ENCODE results near the gene SSU72.

The SSU72 gene

DNA sequence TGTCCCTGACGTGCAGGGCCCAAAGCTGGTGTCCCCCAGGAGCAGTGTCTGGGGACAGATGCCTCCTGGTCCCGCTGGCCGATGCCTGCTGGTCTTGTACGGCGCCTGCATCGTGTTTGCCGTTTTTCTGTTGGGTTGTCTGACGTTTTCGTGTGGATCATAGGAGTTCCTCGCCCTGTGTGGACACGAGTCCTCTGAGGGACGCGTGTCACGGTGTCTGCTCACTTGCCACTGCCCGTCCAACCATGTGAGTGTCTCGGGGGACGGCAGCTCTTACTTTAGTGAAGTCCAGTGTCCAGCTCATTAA lies 48.1 kb upstream of the SSU72 start:
- H3K27me3 ChIP-seq (ENCODE audit: insufficient read depth, low read length, poor library complexity) = no peaks in the 10 kb centered on the region
- no peak overlapping the region for H3K4me2 ChIP-seq (ENCODE audit: insufficient read depth, low read length)
- TF ChIP-seq, protein P1, sequence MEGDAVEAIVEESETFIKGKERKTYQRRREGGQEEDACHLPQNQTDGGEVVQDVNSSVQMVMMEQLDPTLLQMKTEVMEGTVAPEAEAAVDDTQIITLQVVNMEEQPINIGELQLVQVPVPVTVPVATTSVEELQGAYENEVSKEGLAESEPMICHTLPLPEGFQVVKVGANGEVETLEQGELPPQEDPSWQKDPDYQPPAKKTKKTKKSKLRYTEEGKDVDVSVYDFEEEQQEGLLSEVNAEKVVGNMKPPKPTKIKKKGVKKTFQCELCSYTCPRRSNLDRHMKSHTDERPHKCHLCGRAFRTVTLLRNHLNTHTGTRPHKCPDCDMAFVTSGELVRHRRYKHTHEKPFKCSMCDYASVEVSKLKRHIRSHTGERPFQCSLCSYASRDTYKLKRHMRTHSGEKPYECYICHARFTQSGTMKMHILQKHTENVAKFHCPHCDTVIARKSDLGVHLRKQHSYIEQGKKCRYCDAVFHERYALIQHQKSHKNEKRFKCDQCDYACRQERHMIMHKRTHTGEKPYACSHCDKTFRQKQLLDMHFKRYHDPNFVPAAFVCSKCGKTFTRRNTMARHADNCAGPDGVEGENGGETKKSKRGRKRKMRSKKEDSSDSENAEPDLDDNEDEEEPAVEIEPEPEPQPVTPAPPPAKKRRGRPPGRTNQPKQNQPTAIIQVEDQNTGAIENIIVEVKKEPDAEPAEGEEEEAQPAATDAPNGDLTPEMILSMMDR (IDR thresholded peaks at IDR 0.05; ENCODE audit: borderline replicate concordance, extremely low read depth, low read length, poor library complexity, severe bottlenecking) = no peak
- no peak for TF ChIP-seq EZH2 (IDR thresholded peaks at IDR 0.05; ENCODE audit: borderline replicate concordance, low read depth, low read length, severe bottlenecking)
- H2AFZ ChIP-seq (ENCODE audit: low read depth, low read length) = no peak overlapping the region
- peaks cover 2% of the 10 kb centered on the region; the same call in 1 of the 2 replicates for H3K79me2 ChIP-seq (ENCODE audit: insufficient read depth, low read length)
- DNase-seq = no peak
- no peak for ATAC-seq (ENCODE audit: insufficient read depth, low read depth)
- no peak overlapping the region for H3K27ac ChIP-seq (ENCODE audit: low read length)
- H3K4me1 ChIP-seq (ENCODE audit: insufficient read depth, low read length) = 0 out of 2 replicates have a peak, but pooled peaks cover 6% of the 10 kb centered on the region
- H3K36me3 ChIP-seq (ENCODE audit: insufficient read depth, low read length) = peaks cover 11% of the 10 kb centered on the region
- no peaks in the 10 kb centered on the region for H3K9me3 ChIP-seq (ENCODE audit: insufficient read depth, low read length, severe bottlenecking)
- H3K9ac ChIP-seq (ENCODE audit: low read depth, low read length) = no peak overlapping the region
- no peak overlapping the region for H3K4me3 ChIP-seq (ENCODE audit: low read depth in 1 of 2, low read length in 2 of 2)
- peaks cover 9% of the 10 kb centered on the region; the same call in 1 of the 2 replicates for H4K20me1 ChIP-seq (ENCODE audit: insufficient read depth, low read length)

DNA sequence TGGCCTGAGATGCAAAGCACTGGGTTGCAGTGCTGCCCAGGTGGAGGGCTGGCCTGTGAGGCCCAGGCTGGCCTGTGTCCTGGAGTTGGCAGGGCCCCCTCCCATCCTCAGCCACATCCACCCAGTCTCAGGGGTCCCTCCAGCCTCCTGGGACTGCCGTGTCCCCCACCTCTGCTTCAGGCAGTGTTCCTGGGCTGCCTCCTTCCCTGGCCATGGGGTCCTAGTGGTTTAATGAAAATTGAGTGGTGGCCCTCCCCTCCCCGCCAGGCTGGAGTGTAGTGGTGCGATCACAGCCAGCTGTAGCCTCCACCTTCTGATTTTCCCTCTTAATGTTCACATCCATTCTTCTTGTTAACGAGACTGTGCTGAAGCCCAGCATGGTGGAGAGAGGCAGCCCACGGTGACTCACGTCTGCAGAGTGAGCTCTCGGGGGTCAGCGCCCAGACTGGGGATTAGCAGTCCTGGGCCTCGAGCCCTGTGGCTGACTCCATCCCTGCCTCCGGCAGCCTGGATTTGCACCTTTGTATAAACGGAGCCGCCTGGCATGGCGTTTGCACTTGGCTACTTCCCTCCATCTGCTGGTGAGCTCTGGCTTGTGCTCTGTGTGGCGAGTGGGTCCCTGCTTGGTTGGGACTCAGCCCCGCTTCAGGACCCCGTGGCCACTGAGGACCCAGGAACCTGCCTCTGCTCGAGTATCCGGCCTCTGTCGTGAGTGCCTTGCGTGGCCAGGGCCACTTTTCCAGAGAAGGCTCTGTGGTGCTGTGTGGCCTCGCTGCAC lies 47.5 kb upstream of the SSU72 start:
- Histone ChIP-seq H3K27ac (ENCODE audit: low read length) (no peak overlapping the region), H4K20me1 (ENCODE audit: insufficient read depth, low read length) (peaks cover 12% of the 10 kb centered on the region; the same call in 1 of the 2 replicates), H3K9ac (ENCODE audit: low read depth, low read length) (no peak overlapping the region), H3K27me3 (ENCODE audit: insufficient read depth, low read length, poor library complexity) (no peaks in the 10 kb centered on the region), H3K4me3 (ENCODE audit: low read depth in 1 of 2, low read length in 2 of 2) (no peak overlapping the region), H3K36me3 (ENCODE audit: insufficient read depth, low read length) (peaks cover 16% of the 10 kb centered on the region), H3K4me1 (ENCODE audit: insufficient read depth, low read length) (peaks cover 12% of the 10 kb centered on the region), H3K79me2 (ENCODE audit: insufficient read depth, low read length) (peaks cover 2% of the 10 kb centered on the region; the same call in 1 of the 2 replicates), H3K9me3 (ENCODE audit: insufficient read depth, low read length, severe bottlenecking) (no peaks in the 10 kb centered on the region), H2AFZ (ENCODE audit: low read depth, low read length) (no peak overlapping the region), H3K4me2 (ENCODE audit: insufficient read depth, low read length) (no peak overlapping the region)
- DNase-seq = no peak
- no peak for ATAC-seq (ENCODE audit: insufficient read depth, low read depth)
- TF ChIP-seq, protein P1 (IDR thresholded peaks at IDR 0.05; ENCODE audit: borderline replicate concordance, extremely low read depth, low read length, poor library complexity, severe bottlenecking) = no peak
- TF ChIP-seq EZH2 (IDR thresholded peaks at IDR 0.05; ENCODE audit: borderline replicate concordance, low read depth, low read length, severe bottlenecking) = no peak

- Histone ChIP-seq H3K4me2 (ENCODE audit: insufficient read depth, low read length) (no peak overlapping the region), H3K4me3 (ENCODE audit: low read depth in 1 of 2, low read length in 2 of 2) (no peak overlapping the region), H3K36me3 (ENCODE audit: insufficient read depth, low read length) (peaks cover 17% of the 10 kb centered on the region), H4K20me1 (ENCODE audit: insufficient read depth, low read length) (peaks cover 19% of the 10 kb centered on the region), H2AFZ (ENCODE audit: low read depth, low read length) (no peak overlapping the region), H3K79me2 (ENCODE audit: insufficient read depth, low read length) (peaks cover 9% of the 10 kb centered on the region), H3K9ac (ENCODE audit: low read depth, low read length) (no peak overlapping the region), H3K4me1 (ENCODE audit: insufficient read depth, low read length) (peaks cover 20% of the 10 kb centered on the region), H3K27ac (ENCODE audit: low read length) (no peak overlapping the region), H3K27me3 (ENCODE audit: insufficient read depth, low read length, poor library complexity) (no peaks in the 10 kb centered on the region), H3K9me3 (ENCODE audit: insufficient read depth, low read length, severe bottlenecking) (no peaks in the 10 kb centered on the region)
- no peak for TF ChIP-seq EZH2 (IDR thresholded peaks at IDR 0.05; ENCODE audit: borderline replicate concordance, low read depth, low read length, severe bottlenecking)
- TF ChIP-seq, protein P1 (IDR thresholded peaks at IDR 0.05; ENCODE audit: borderline replicate concordance, extremely low read depth, low read length, poor library complexity, severe bottlenecking) = no peak
- DNase-seq = no peak
- ATAC-seq (ENCODE audit: insufficient read depth, low read depth) = no peak
These were observed 46.7 kb upstream of the SSU72 start for GRCh38 chr1:1621173-1622009.
